HG03439 (cell line): Measurements from ENCODE around the gene TRIM7.
"Not testable (repeated sequence)": the region's sequence is repeated elsewhere in the genome, so short reads cannot be mapped to it uniquely, and the experiment has no call there.

ENCODE experiments used
- ATAC-seq: cut with Tn5 transposase; IDR thresholded peaks from one replicate; pipeline ENCODE4 v1.9.1; 2021; ENCODE audit warnings: mild to moderate bottlenecking, moderate library complexity; ENCODE audit not compliant: unreplicated experiment

The TRIM7 gene

DNA sequence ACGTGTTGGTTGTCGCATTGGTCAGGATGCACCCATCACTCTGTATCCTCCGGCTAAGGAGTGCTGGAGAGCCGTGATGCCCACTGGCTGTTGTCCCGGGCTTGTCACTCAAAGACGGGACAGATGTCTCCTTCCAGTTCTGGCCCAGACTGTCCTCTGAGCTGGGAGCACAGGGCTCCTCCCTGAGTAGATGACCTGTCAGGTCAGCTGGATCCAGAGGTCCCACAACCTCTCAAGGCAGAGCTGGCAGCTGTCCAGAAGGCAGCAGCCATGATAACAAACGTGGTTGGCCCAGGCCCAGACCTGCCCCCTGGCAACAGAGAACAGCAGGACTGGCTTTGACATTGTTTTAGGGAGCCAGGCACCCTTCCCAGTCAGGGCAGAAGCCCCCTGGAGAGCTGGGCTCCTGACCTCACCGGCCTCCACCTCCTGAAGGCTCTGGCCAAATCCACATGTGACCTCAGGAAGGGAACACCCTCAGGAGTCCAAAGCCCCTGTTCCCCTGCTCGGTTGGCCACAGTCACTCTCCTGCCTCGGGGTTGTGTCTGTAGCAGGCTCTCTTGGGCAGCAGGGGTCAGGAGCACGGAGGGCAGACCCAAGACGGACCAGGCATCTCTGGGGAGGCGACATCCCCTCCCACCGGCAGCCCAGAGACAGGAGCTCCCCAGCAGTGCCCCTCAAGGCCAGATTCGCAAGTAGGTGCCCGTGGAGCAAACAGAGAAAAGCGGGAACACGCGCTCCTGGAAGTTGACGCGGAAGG is 10.3 kb downstream of the TRIM7 start:
- ATAC-seq, result no peak

DNA sequence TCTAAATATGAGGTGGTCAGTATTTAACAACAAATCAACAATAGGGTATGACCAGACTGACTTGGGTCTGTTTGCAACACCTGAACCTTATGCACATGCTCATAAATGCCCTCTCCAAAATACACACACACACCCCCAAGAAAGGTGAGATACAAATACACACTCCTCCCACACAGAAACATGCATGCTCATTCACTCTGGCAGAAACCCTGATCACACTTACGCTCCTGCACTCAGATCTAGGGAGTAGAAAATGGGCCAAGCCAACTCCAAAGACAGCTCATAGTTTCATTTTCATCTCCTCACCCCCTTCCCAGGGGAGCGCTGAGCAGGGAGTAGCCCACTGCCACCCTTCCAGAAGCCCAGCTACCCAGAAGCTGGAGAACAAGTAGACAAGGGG is 11.3 kb downstream of the TRIM7 start:
- ATAC-seq, result no peak

- ATAC-seq, result no peak
These were observed 12.5 kb downstream of the TRIM7 start for GRCh38 chr5:181192337-181193046.

DNA sequence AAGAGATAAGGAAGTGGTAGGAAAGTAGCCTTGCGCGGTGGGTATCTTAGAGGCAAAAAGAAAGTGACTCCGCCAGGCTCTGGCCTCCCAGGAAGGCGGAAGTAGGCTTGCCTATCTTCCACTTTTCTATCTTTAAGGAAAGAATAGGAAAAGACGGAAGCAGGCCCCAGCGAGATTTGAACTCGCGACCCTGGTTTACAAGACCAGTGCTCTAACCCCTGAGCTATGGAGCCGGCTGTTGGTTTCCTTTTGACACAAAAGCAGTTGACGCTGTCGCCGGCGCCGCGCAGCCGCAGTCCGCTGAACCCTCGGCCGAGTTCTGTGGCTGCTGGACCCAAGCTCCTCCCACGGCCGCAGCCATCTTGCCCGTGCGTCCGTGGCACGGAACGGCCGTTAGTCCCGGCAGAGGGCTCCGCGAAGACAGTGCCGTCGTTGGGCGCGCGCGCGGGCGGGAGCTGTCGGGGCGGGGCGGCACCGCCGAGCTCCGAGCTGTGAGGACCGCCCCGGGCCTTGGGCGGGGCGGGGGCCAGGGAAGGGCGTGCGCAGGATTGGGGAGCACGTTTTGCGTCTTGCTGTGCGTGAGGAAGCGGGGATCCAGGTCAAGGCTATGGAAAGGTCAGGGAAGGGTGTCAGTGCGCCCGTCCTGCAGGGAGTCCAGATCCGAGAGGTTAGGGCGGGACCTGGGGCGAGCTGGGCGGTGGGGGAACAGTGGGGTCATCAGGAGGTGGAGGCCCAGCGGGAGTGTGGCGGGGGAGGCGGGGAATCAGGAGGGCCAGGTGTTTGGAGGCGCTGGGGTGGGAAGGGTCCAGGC is 13.3 kb downstream of the TRIM7 start:
- peak; percentile 47 for ATAC-seq

- peak; percentile 14 for ATAC-seq
These were observed 14.1 kb downstream of the TRIM7 start for GRCh38 chr5:181190711-181191525.

GRCh38 chr5:181189962-181190710 is 14.9 kb downstream of the TRIM7 start:
- no peak for ATAC-seq

GRCh38 chr5:181189363-181189961 is 15.5 kb downstream of the TRIM7 start:
- no peak for ATAC-seq

DNA sequence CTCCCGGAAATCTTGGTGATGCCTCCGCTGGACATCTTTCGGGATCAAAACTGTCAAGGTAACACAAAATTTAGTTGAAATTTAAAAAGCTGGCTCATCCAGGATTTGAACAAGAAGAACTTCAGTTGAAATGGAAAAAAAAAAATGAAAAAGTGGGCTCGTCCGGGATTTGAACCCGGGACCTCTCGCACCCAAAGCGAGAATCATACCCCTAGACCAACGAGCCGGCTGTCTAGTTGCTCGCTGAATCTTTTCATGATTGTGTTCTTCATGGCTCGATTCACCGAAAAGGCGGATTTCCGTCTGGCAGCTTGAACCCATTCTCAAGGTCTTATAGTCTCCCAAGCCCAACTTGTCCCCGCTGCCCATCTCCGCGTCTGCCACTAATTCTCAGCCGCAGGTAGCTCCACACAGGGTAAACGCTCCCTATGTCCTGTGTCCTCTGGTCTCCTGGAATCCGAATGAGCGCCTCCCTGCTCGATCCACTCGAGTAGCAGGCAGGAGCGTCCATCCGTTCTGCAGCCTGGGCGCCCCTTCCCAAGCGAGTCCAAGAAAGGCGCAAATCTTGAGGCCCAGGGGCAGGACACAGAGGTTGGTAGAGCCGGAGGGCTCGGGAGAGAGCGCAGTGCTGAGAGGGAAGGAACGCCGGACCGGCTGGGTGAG is 16.2 kb downstream of the TRIM7 start:
- ATAC-seq, result no peak

GRCh38 chr5:181187500-181188213 is 17.3 kb downstream of the TRIM7 start:
- no peak for ATAC-seq

- no peak for ATAC-seq
These were observed 18.0 kb downstream of the TRIM7 start for GRCh38 chr5:181186986-181187499.

GRCh38 chr5:181186022-181186421 is 19.0 kb downstream of the TRIM7 start:
- no peak for ATAC-seq

- ATAC-seq, result no peak
These were observed 19.4 kb downstream of the TRIM7 start for GRCh38 chr5:181185560-181185959.

GRCh38 chr5:181184845-181185216 is 20.2 kb downstream of the TRIM7 start:
- no peak for ATAC-seq

- no peak for ATAC-seq
These were observed 22.3 kb downstream of the TRIM7 start for GRCh38 chr5:181182651-181183050.

DNA sequence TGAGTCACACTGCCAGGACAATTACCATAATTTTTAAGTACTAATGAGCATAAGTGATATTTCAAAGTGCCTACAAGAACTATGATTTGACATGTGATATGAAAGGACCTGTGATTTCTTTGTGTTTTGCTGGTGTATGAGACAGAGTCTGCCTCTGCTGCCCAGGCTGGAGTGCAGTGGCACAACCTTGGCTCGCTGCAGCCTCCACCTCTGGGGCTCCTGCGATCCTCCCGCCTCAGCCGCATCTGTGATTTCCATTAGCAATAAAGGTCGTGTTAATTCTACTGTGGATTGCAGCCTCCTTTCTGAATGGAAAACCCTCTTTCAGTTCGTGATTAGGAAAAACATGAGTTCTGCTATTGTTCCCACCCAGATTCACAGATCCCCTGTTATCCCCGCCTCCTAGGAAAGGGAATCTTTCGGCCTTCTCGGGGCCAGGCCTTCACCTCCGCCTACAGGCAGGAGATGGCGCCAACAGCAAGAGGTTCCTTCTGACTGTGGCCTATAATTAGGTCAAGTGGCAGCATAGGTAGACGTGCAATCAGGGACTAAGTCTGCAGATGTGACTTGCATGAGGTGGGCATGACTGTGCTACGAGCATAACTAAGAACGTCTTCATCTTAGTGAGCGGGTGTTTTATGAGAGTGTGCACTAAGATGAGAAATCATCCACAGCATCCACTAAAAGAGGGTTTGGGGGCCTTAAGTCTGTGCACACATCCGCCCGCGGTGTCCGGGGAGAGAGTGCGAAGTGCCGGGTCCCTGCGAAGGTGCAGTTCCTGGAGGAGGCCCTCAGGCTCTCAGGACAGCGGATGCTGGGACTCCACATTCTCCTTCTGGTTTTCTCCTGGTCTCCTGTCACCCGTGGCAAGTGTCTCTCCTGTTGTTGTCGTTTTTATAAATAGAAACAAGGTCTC is 23.1 kb downstream of the TRIM7 start:
- peak; percentile 55 for ATAC-seq

DNA sequence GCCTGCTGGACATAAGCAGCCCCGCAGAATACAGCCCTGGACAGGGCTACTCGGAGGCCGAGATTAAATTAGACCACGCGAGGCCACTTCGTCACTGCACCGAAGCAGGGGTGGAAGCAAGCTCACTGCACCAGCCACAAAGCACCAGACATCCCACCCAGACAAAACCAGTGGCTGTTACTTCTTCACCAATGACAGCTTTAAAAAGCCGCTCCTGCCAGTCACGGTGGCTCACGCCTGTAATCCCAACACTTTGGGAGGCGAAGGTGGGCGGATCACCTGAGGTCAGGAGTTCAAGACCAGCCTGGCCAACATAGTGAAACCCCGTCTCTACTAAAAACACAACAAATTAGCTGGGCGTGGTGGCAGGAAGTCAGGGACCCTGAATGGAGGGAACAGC is 27.4 kb downstream of the TRIM7 start:
- ATAC-seq, result not testable (repeated sequence)

- no peak for ATAC-seq
These were observed 28.6 kb downstream of the TRIM7 start for GRCh38 chr5:181176254-181176952.
